T-helper 1 cell treated with Interleukin-12 subunit alpha and Interleukin-12 subunit beta and Interleukin-4 antibody, amounts not matched to agents 30 ng/mL and 1 ng/mL, for 36 hours (primary cell): Measurements from ENCODE around the gene STPG3. TPM values are rescaled to one million over a fixed set of nuclear protein-coding genes. Genes with fewer than 3 reads are reported as not detected.

Experiments
- intact Hi-C: fragments of 100-400 bp; cut with micrococcal nuclease; formaldehyde crosslinking; loops from one replicate; pipeline ENCODE4 v1.15.1; 2024
- total RNA-seq: library from RNA; stranded (reverse); gene quantifications from 2 replicates; pipeline ENCODE4 v1.2.3, GENCODE V29; 2022

STPG3 gene
- total RNA-seq, 1 donor from 2014 or later = 0.27 TPM

DNA sequence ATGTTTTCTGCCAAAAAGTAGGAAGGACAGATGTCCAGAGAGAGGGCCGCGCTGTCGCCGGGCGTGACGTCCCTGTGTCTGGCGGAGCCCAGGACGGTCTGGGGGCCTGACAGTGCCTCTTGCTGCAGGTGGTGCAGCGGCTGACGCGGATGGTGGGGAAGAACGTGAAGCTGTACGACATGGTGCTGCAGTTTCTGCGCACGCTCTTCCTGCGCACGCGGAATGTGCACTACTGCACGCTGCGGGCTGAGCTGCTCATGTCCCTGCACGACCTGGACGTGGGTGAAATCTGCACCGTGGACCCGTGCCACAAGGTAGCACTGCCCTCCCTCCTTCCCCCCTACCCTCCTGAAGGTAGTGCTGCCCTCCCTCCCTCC is 11.8 kb downstream of the STPG3 start:
- intact Hi-C loops = no loop called here

DNA sequence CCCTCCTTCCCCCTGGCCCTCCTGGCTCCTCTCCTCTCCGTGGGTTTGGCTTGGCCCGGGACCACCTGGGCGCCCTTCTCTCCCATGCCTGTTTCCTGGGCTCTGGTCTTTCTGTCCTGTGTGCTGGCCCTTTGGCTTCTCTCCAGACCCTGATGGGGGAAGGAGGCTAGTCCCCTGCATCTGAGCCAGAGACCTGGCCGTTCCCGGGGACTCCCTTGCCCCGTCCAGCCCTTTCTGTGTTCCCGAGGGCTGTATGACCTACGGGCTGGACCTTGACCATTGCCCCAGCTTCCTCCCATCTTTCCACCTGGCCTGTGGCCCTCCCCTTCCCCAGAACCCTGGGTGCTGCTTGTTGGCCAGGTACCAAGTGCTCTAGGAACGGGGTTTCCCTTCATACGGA is 12.4 kb downstream of the STPG3 start:
- intact Hi-C loops = no loop called here

DNA sequence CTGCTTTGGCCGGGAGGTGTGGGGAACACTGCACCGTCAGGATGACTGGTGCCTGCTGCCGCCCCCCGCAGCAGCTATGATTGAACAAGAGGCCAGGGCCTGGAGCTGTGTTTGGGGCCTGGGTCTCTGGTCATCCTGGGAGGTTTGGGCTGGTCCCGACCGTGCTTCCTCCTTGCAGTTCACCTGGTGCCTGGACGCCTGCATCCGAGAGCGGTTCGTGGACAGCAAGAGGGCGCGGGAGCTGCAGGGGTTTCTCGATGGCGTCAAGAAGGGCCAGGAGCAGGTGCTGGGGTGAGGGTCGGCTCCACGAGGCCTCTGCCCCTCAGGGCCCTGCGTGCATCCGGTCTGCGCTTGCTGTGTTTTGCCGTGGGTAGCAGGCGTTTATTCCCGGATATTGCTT is 13.0 kb downstream of the STPG3 start:
- intact Hi-C loops = no loop called here

DNA sequence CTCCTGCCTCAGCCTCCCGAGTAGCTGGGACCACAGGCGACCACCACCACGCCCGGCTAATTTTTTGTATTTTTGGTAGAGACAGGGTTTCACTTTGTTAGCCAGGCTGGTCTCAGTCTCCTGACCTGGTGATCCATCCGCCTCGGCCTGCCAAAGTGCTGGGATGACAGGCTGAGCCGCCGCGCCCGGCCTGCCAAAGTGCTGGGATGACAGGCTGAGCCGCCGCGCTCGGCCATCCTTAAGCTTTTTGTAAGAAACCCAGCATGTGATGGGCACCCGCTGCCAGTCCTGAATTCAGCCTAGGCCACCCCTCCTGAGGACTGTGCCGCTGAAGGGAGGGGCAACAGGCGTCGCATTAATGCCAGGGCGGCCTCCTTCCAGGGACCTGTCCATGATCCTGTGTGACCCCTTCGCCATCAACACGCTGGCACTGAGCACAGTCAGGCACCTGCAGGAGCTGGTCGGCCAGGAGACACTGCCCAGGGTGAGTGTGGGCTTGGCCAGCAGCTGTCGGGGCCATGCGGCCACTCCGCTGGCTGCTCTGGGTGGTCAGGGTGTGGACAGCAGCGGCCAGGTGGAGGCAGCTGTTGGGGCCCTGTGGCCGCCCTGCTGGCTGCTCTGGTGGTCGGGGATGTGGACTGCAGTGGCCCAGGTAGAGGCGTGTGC is 14.5 kb downstream of the STPG3 start:
- intact Hi-C loops = no loop called here

DNA sequence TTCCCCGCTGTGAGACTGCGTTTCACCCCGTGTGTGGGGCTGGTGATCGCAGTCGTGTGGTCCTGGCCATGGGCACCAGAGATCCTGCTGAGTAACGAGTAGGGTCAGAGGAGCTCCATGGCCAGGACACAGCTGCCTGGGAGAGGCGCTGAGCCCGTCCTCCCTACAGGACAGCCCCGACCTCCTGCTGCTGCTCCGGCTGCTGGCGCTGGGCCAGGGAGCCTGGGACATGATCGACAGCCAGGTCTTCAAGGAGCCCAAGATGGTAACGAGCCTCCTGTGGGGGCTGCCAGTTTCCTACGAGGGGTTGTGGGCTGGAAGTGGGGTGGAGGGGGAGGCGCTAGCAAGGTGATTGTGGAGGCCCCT is 15.1 kb downstream of the STPG3 start:
- intact Hi-C loops = no loop called here

DNA sequence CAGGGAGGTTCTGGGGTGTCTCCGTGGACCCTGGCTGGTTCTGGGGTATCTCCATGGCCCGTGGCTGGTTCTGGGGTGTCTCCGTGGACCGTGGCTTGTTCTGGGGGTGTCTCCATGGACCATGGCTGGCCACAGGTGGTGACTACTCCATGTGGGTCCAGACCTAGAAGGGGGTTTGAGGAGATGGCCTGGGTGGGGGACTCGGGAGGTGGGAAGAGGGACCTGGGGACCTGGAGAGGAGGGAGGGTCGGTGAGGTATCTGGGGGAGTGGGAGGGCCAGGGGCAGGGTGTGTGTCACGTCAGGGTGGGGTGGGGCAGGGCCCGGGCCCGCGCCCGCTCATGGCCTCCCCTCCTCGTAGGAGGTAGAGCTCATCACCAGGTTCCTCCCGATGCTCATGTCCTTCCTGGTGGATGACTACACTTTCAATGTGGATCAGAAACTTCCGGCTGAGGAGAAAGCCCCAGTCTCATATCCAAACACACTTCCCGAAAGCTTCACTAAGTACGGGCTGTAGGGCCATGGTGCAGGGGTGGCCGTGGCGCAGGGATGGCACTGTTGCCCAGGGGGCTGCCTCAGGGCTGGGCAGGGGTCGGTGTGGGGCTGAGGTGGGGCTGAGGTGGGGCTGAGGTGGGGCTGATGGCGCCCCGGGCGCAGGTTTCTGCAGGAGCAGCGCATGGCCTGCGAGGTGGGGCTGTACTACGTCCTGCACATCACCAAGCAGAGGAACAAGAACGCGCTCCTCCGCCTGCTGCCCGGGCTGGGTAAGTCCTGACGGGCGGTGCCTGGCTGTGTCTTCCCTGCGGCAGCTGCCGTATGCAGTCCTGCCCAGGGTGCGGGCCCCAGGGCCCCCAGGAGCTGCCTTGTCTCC is 15.7 kb downstream of the STPG3 start:
- intact Hi-C loops = no loop called here

DNA sequence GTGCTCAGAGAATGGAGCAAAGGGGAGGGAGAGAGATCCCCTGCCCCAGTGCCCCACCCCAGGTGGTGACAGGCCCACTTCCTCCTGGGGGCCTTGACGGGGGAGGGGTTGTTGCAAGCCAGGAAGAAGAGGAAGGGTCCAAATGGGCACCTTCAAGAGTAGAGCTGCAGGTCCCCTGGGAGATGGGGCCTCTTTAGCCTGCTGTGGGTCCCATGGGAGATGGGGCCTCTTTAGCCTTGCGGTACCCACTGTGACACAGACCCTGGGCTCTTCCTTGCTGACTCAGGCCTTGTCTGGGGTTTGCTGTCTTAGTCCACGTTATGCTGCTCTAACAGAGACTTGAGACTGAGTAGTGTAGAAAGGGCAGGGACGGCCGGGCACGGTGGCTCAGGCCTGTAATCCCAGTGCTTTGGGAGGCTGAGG is 16.9 kb downstream of the STPG3 start:
- intact Hi-C loops = no loop called here

DNA sequence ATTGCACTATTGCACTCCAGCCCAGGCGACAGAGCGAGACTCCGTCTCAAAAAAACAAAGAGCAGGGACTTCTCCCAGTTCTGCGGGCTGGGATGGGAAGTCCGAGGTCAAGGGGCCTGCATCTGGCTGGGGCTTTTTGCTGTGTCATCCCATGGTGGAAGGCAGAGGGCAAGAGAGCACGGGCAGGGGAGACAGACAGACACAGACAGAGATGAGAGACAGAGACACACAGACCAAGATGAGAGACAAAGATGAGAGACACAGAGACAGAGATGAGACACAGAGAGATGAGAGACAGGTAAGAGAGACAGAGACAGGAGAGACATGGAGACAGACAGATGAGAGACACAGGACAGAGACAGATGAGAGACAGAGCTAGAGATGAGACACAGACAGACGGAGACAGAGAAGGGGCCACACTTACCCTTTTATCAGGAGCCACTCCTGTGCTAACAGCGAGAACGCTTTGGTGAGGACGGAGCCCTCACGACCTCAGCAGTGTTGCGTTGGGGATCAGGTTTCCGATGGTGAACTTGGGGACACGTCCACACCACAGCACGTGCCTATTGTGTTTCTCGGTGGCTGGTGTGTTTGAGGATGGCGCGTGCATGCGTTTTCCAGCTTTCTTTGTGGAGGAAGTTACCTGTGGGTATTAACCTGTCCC is 17.6 kb downstream of the STPG3 start:
- intact Hi-C loops = no loop called here

DNA sequence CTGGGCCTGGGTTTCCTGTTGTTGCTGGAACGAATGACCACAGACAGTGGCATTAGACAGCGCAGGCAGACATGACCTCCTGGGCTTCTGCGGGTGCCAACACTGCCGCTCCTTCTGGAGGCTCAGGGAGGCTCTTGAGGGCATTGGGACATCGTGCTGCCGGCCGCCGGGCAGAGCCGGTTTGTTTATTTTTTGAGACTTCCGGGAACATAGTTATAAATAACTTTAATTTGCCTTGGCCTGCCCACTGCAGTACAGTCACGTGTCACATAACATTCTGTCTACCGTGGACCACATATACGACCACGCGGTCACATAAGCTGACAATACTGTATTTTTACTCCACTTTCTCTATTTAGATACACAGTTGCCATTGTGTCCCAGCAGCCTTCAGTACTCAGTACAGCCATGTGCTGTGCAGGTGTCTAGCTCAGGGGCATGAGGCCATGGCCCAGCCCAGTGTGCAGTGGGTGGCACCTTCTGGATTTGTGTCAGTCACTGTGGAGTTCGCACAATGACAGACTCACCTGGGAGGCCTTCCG is 18.2 kb downstream of the STPG3 start:
- intact Hi-C loops = no loop called here

DNA sequence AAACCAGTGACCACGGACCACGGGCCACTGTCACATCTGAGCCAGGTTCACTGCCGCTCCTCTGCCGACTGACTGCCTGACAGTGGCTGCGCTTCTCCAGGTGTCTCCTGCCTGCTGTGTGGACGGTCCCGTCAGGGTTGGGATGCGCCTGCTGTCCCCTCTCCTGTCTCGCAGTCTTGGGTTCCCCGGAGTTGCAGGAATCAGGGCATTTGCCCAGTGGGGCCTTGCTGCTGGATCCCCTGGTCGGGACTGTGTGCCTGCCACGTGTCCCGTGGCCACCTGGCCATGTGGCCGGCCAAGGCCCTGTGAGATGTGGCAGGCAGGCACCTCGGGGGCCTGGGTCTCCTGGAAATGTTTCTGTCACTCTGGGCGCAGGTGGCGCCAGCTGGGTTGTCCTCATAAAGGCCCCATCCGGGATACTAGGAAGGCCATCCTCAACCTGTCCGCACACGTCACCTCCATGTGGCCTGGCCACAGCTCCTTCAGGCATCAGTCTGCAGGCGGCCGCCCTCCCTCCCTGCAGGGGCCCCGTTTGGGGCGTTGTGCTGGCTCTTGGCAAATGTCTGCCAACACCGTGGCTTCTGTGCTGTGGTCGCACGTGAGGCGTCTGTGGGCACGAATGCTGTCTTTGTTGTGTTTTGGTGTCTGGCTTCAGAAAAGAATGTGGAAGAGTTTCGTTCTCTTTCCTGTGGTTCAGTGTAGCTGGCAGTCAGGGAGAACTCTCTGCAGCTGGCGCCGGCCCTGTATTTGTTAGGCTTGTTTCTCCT is 20.0 kb downstream of the STPG3 start:
- intact Hi-C loops = no loop called here

DNA sequence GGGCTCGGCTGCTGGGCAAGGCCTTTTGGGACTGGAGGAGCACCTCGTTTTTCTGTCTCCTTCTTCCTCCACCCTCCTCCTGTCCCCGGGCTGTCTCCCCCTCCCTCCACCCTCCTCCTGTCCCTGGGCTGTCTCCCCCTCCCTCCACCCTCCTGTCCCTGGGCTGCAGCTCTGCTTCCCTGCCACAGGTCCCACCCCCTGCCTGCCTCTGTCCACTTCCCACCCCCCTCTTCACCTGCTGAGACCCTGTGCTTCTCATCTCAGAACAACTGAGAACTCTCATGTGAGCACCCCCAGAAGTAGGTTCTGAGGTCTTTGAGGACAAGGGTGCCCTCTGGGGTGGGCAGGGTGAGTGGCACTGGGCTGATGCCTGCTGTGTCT is 20.6 kb downstream of the STPG3 start:
- intact Hi-C loops = no loop called here

DNA sequence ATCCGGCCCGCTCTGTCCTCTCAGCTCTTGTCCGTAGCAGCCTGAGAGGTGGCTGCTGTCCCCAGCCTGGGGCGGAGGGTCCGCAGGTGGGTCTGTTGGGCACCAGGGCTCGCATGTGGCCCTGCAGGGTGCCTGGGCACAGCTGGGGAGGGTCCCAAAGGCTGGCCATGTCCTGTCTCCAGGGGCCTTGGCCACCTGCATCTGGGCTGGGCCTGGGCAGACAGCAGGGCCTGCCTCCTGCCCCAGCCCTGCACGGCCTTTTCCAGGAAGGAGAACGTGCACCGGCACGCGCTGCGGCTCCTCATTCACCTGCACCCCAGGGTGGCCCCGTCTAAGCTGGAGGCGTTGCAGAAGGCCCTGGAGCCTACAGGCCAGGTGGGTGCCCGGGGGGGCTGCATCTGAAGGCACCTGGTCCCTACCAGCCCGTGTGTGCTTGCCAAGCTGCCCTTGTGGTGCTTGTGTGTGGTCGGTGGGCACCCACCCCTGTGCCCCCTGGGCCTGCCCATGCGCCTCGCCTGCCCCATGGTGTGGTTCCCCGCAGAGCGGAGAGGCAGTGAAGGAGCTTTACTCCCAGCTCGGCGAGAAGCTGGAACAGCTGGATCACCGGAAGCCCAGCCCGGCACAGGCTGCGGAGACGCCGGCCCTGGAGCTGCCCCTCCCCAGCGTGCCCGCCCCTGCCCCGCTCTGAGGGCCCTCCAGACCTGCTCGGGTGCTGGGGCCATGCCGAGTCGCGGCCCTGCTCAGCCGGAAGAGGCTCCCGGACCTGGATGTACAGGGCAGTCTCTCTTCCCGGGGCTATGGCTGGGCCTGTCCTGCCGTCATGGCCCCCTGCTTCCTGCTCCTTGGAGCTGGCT is 21.4 kb downstream of the STPG3 start:
- intact Hi-C loops = no loop called here

DNA sequence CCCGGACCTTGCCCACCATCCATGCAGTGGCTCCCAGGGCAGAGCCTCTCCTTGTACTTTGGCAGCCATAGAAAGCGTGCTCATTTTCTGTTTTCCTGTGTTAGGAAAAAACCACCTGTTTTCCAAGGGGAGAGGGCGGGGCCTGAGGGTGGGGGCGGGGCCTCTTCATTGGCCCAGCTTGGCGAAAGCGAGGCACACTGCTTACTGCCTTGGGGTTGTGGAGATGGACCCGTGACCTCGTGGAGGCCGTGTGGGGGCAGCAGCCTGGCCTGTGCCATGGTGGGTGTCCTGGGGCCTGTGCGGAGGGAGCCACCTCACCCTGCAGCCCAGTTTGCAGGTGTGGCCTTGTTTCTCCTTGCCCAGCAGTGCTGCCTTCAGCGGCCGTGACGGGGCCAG is 22.0 kb downstream of the STPG3 start:
- intact Hi-C loops = no loop called here

DNA sequence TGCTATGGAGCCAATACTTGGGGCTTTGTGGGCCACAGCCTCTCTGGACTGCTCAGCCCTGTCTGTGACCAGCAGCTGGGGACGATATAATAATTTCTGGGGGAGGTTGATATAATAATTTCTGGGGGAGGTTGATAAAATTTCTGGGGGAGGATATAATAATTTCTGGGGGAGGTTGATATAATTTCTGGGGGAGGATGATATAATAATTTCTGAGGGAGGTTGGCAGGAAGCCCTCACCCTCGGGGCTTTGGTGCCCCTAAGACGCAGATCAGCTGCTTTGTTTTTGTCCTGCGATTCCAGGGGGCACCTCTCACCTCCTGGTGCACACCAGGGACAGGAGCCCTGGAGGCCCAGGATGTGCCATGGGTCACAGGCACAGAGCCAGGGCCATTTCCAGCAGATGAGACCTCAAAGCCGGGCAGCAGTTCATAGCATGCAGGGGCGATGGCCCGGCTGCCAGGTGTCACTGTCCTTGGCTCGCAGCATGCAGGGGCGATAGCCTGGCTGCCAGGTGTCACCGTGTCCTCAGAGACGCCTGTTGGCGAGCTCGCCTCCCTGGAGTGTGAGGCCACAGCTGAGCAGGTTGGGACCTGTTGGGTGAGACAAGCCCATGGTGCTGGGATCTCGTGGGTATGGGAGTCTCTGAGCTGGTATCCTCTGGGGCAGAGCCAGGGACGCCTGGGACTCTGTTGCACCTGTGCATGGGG is 22.7 kb downstream of the STPG3 start:
- intact Hi-C loops = no loop called here

DNA sequence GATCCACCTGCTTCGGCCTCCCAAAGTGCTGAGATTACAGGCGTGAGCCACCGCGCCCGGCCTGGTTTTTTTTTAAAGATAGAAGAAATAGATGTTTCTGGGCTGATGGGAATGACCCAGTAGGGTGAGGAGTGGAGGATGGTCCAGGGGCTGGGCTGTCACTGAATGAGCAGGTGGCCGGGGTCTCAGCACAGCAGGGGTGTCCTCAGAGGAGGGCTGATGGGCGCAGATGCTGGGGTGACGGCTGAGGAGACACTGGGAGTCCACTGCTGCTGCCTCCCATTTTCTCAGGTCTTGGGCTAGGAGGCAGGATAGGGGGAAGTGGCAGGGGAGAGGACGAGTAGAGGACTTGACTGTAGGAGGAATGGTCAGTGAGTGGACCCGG is 24.1 kb downstream of the STPG3 start:
- intact Hi-C loops = no loop called here

DNA sequence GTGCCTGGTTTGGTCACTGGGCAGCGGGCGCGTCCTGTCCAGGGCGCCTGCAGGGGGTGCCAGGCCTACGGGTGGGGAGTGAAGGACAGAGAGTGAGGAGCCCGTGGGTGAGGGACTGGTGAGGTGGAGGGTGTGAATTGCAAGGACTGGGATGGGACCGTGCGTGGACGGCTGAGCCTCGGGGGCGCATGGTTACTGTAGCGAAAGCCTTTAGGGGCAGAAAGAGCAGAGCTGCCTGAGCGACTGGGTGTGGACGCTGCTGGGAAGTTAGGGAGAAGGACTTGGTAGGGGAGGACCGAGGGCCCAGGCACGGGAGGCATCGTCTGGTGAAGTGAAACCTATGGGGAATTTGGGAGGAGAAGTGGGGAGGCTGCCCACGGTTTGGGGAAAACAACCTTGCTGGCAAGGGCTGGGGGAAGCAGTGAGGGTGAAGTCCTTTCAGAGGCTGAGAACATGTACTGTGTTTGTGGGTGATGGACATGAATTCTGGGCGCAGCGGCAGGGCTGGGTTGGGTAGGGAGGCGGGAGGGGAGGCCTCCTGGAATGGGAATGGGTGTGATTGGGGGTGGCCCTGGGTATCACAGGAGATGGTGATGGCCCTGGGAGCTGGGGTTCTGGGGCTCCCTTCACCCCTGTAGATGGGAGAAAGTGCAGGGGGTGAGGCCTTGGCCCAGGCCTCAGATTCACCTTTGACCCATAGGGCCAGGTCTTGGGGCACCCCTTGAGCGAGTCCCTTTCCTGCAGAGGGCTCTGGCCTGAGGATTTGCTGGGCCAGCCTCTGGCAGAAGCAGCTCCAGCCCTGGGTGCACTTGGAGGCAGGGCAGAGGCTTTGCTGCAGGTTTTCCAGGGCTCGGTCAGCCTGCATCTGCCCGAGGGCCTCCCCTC is 24.7 kb downstream of the STPG3 start:
- intact Hi-C loops = no loop called here

DNA sequence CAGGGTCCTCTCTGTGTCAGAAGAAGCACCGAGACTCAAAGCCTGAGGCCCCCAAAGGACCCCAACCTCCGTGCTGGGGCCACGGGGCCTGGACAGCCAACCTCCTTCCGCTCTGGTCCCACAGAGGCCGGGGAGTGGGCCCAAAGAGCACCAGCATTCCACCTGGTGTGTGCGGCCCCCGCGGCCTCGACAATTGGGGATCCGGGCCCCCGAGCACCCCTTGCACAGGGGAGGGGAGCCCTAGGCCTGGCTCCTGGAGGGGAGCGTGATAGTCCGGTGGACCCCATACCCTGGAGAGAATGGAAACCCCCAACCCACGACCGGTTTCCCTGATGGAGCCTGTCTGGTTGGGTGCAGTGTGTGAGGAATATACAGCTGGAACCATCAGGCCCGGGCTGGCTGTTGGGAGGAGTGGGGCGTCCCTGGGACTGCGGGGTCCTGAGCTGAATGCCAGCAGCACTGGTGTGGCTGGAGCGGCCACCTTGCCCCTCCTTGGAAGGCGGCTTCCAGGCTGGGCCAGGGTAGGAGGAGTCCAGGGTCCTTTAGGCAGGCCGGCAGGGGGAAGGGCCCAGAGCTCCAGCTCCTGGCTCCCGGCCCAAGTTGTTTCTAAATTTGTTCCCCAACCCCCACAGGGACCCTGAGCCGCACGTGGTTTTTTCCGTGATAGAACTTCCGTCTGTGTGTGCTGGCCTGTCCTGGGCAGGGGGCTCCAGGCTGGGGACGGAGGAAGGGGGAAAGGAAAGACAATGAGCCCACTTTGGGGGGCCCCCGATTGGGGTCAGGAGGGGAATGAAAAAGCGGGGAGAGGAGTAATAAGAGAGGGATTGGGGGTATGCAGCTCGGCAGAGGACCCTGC is 25.6 kb downstream of the STPG3 start:
- intact Hi-C loops = no loop called here
